T-helper 1 cell treated with Interleukin-12 subunit alpha and Interleukin-12 subunit beta and Interleukin-4 antibody, amounts not matched to agents 30 μg/mL and 1 μg/mL, for 36 hours (primary cell): ENCODE results near the gene SCAMP4.
"Not testable (repeated sequence)": the region's sequence is repeated elsewhere in the genome, so short reads cannot be mapped to it uniquely, and the experiment has no call there.

Experiments
- H3K27ac Mint-ChIP-seq: one replicate; pipeline ENCODE4 v1.8.0; 2021; ENCODE audit warnings: mild to moderate bottlenecking, mixed read lengths
- H3K27me3 Mint-ChIP-seq: one replicate; pipeline ENCODE4 v1.8.0; 2021; ENCODE audit warnings: low read depth, mixed read lengths
- H3K36me3 Mint-ChIP-seq: one replicate; pipeline ENCODE4 v1.8.0; 2021; ENCODE audit warnings: low read depth, mixed read lengths
- H3K4me1 Mint-ChIP-seq: one replicate; pipeline ENCODE4 v1.8.0; 2021; ENCODE audit warnings: low read depth, mixed read lengths
- H3K4me3 Mint-ChIP-seq: one replicate; pipeline ENCODE4 v1.8.0; 2021; ENCODE audit warnings: mild to moderate bottlenecking, moderate library complexity, mixed read lengths
- H3K9me3 Mint-ChIP-seq: one replicate; pipeline ENCODE4 v1.8.0; 2021; ENCODE audit warnings: mixed read lengths

Gene SCAMP4

DNA sequence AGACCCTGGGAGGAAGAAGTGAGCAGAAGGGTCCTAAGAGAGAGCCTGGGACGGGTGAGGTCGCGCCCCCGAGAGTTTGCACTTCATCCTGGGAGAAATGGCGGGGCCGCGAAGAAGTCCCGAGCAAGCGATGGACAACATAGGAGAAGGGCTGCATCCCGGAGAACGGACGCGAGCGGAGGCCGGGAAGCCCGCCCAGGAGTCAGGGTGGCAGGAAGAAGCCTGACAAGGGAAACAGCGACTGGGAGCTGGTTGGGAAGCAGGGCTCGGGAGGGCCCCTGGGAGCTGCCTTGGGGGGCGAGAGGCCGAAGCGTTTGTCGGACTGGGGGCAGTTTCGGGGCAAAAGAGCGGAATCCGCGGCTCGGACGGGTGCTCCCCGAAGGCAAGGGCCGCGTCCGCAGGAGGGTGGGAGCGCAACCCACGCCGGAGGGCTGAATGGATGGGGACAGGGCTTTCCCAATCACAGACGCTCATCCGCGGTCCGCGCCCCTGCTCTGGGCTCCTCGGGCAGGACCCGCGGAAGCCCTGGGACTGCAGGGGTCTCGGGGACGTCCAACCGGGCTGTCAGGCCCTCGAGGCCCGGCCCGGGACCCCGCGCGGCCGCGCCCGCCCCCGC lies 20.4 kb upstream of the SCAMP4 start:
- Mint-ChIP-seq H3K27ac (peak overlapping the region; percentile 97), H3K4me1 (peaks cover 29% of the 10 kb centered on the region), H3K27me3 (no peaks in the 10 kb centered on the region), H3K9me3 (no peaks in the 10 kb centered on the region), H3K36me3 (peaks cover 20% of the 10 kb centered on the region), H3K4me3 (peak overlapping the region; percentile 98)

- Mint-ChIP-seq H3K27ac (peak within 1 kb of the TSS; percentile 97), H3K36me3 (peaks cover 20% of the 10 kb centered on the region), H3K4me3 (peak within 1 kb of the TSS; percentile 98), H3K4me1 (peaks cover 30% of the 10 kb centered on the region)
- H3K27me3 Mint-ChIP-seq, H3K9me3 Mint-ChIP-seq: not testable (repeated sequence)
These were observed 19.6 kb upstream of the SCAMP4 start, which contains the start of gene ABHD17A for GRCh38 chr19:1885398-1886119. TSS of gene ABHD17A (minus strand) at chr19:1885496. CDS start at chr19:1881566, 3,930 bp downstream.

GRCh38 chr19:1886360-1886759 lies 18.8 kb upstream of the SCAMP4 start:
- H3K9me3 Mint-ChIP-seq, H3K27me3 Mint-ChIP-seq, H3K4me3 Mint-ChIP-seq, H3K27ac Mint-ChIP-seq: not testable (repeated sequence)
- peaks cover 20% of the 10 kb centered on the region for H3K36me3 Mint-ChIP-seq
- H3K4me1 Mint-ChIP-seq: peaks cover 30% of the 10 kb centered on the region

- H3K9me3 Mint-ChIP-seq: no peaks in the 10 kb centered on the region
- no peak overlapping the region for H3K27ac Mint-ChIP-seq
- peaks cover 16% of the 10 kb centered on the region for H3K4me1 Mint-ChIP-seq
- H3K36me3 Mint-ChIP-seq: peaks cover 10% of the 10 kb centered on the region
- no peak overlapping the region for H3K4me3 Mint-ChIP-seq
- no peaks in the 10 kb centered on the region for H3K27me3 Mint-ChIP-seq
These were observed 16.8 kb upstream of the SCAMP4 start for GRCh38 chr19:1888385-1888784.

- Mint-ChIP-seq H3K27ac (no peak overlapping the region), H3K27me3 (no peaks in the 10 kb centered on the region), H3K9me3 (no peaks in the 10 kb centered on the region), H3K4me1 (peaks cover 9% of the 10 kb centered on the region), H3K36me3 (no peaks in the 10 kb centered on the region), H3K4me3 (no peak overlapping the region)
These were observed 15.3 kb upstream of the SCAMP4 start for GRCh38 chr19:1889907-1890306.

DNA sequence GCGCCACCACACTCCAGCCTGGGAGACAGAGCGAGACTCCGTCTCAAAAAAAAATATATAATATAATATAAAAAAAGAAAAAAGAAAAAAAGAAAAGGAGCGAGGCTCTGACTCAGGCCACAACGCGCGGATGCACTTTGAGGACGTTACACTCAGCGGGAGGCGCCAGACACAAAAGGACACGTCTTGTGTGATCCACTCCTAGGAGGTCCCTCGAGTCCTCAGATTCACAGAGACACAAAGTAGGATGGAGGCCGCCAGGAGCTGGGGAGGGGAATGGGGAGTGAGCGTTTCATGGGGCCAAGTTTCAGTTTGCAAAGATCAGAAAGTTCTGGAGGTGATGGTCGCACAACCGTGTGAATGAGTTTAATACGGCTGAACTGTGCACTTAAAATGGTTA lies 11.4 kb upstream of the SCAMP4 start:
- no peaks in the 10 kb centered on the region for H3K36me3 Mint-ChIP-seq
- no peaks in the 10 kb centered on the region for H3K9me3 Mint-ChIP-seq
- H3K27ac Mint-ChIP-seq: peak overlapping the region; percentile 26
- peaks cover 21% of the 10 kb centered on the region for H3K4me1 Mint-ChIP-seq
- peak overlapping the region; percentile 40 for H3K4me3 Mint-ChIP-seq
- H3K27me3 Mint-ChIP-seq: no peaks in the 10 kb centered on the region

- Mint-ChIP-seq H3K27ac (peak overlapping the region; percentile 93), H3K36me3 (no peaks in the 10 kb centered on the region), H3K4me1 (peaks cover 17% of the 10 kb centered on the region), H3K4me3 (peak overlapping the region; percentile 80), H3K9me3 (no peaks in the 10 kb centered on the region), H3K27me3 (no peaks in the 10 kb centered on the region)
These were observed 8.7 kb upstream of the SCAMP4 start for GRCh38 chr19:1896508-1896907.

- H3K4me1 Mint-ChIP-seq: peaks cover 28% of the 10 kb centered on the region
- no peaks in the 10 kb centered on the region for H3K27me3 Mint-ChIP-seq
- no peak overlapping the region for H3K27ac Mint-ChIP-seq
- H3K4me3 Mint-ChIP-seq: no peak overlapping the region
- no peaks in the 10 kb centered on the region for H3K36me3 Mint-ChIP-seq
- no peaks in the 10 kb centered on the region for H3K9me3 Mint-ChIP-seq
These were observed 3.2 kb upstream of the SCAMP4 start for GRCh38 chr19:1901940-1902404.

DNA sequence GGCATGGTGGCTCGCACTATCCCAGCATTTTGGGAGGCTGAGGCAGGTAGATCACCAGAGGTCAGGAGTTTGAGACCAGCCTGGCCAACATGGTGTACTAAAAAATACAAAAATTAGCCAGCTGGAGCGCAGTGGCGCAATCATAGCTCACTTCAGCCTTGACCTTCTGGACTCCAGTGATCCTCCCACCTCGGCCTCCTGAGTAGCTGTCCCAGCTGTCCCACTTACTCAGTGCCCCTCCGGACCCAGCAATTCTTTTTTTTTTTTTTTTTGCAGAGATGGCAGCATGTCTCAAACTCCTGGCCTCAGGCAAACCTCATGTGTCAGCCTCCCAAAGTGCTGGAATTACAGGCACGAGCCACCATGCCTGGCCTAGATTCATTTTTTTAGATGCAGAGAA lies 2.3 kb upstream of the SCAMP4 start:
- Mint-ChIP-seq H3K4me3 (no peak overlapping the region), H3K9me3 (no peaks in the 10 kb centered on the region), H3K4me1 (peaks cover 22% of the 10 kb centered on the region), H3K27ac (peak overlapping the region; percentile 71), H3K27me3 (no peaks in the 10 kb centered on the region), H3K36me3 (no peaks in the 10 kb centered on the region)

GRCh38 chr19:1904860-1905109 lies 414 bp upstream of the SCAMP4 start:
- Mint-ChIP-seq H3K4me3 (peak overlapping the region; percentile 83), H3K27me3 (no peaks in the 10 kb centered on the region), H3K9me3 (no peaks in the 10 kb centered on the region), H3K36me3 (no peaks in the 10 kb centered on the region), H3K4me1 (peaks cover 22% of the 10 kb centered on the region), H3K27ac (peak overlapping the region; percentile 84)

DNA sequence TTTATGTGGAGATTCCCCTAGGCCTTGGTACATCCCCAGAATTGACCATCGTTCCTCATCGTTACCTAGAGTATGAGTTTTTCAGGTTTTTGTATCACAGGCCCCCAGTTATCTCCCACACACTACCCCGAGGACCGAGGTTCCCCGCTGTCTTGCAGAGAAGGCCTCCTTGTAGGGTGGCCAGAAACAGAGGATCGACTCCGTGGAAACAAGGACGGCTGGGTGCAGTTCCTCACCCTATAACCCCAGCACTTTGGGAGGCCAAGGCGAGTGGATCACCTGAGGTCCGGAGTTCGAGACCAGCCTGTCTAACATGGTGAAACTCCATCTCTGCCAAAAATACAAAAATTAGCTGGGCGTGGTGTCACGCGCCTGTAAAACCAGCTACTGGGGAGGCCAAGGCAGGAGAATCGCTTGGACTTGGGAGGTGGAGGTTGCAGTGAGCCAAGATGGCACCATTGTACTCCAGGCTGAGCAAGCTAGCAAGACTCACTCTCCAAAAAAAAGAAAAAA lies 720 bp downstream of the SCAMP4 start:
- H3K4me3 Mint-ChIP-seq: peak overlapping the region; percentile 90

GRCh38 chr19:1906985-1907562 lies 1.9 kb downstream of the SCAMP4 start:
- Mint-ChIP-seq H3K27ac (peak overlapping the region; percentile 20), H3K4me1 (peaks cover 25% of the 10 kb centered on the region), H3K36me3 (peaks cover 2% of the 10 kb centered on the region), H3K9me3 (no peaks in the 10 kb centered on the region), H3K27me3 (no peaks in the 10 kb centered on the region), H3K4me3 (peak overlapping the region; percentile 46)

More for the DNA sequence above, 720 bp downstream of the SCAMP4 start:
- Mint-ChIP-seq H3K27ac (peak overlapping the region; percentile 83), H3K9me3 (no peaks in the 10 kb centered on the region), H3K36me3 (peaks cover 2% of the 10 kb centered on the region), H3K27me3 (no peaks in the 10 kb centered on the region), H3K4me1 (peaks cover 25% of the 10 kb centered on the region)

GRCh38 chr19:1907563-1908363 lies 2.6 kb downstream of the SCAMP4 start:
- H3K4me3 Mint-ChIP-seq: no peak overlapping the region
- H3K36me3 Mint-ChIP-seq: peaks cover 2% of the 10 kb centered on the region
- no peaks in the 10 kb centered on the region for H3K27me3 Mint-ChIP-seq
- no peaks in the 10 kb centered on the region for H3K9me3 Mint-ChIP-seq
- H3K4me1 Mint-ChIP-seq: peaks cover 25% of the 10 kb centered on the region
- no peak overlapping the region for H3K27ac Mint-ChIP-seq

GRCh38 chr19:1908364-1908678 lies 3.1 kb downstream of the SCAMP4 start:
- H3K9me3 Mint-ChIP-seq: no peaks in the 10 kb centered on the region
- H3K27ac Mint-ChIP-seq: no peak overlapping the region
- H3K27me3 Mint-ChIP-seq: no peaks in the 10 kb centered on the region
- peaks cover 21% of the 10 kb centered on the region for H3K4me1 Mint-ChIP-seq
- no peak overlapping the region for H3K4me3 Mint-ChIP-seq
- peaks cover 5% of the 10 kb centered on the region for H3K36me3 Mint-ChIP-seq
